ENCODE data around the gene ORM1.

Gene ORM1

DNA sequence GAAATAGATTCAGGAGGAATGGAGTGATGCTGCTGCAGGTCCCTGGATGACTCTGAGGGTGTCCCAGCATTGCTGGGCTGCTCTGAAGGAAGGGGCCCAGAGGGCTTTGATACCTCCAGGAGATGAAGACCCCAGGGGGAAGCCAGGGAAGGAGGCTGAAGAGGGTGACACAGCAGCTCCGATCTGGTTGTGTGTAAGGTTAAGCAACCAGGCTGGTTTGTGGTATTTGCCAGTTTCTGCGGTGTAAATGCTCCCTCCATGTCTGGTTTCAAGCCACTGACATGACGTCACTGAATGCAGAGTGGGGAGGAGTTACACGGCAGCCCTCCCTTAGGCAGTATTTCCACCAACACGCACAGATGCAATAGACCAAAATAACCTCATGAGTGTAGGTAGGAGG is 40.0 kb upstream of the ORM1 start:
- DNase-seq (ENCODE audit: low spot score), result no peak
- TF ChIP-seq CTCF (IDR thresholded peaks at IDR 0.05; ENCODE audit: borderline replicate concordance, control extremely low read depth, extremely low read depth, insufficient read depth, missing control alignments), result no peak
- in situ Hi-C loops (cut with MboI; ENCODE audit: low sequenced_read_pairs, unreplicated experiment), result loop anchor here (10.0 kb wide), 2 partner anchors 128 to 188 kb away; partner anchors contain the start of genes COL27A1 and KIF12

DNA sequence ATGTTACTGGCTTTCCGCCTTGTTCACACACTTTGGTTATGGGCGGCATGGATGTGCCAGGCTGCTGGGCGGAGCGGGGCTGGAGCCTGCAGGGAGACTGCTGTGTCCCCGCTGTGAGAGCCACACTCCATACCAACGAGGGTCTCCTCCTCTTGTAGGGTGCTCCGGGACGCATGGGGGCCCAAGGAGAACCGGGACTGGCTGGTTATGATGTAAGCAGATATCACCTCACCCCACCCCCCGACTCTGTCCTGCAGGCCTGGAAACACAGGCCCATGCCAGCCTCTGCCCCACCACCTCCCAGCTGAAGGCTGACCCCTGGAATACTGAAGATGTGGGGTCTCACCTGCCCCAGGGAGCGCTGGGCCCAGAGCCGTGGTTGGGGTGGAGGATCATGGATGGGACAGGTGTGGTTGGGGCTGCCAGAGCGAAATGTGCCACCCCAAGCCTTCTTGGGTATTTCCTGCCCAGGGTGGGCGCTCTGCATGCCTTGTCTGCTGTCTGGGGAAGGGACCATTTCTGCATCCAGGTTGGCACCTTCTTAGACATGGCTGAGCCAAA is 39.3 kb upstream of the ORM1 start:
- in situ Hi-C loops (cut with MboI; ENCODE audit: low sequenced_read_pairs, unreplicated experiment), result loop anchor here (10.0 kb wide), 2 partner anchors 129 to 189 kb away; partner anchors contain the start of genes COL27A1 and KIF12
- TF ChIP-seq CTCF (IDR thresholded peaks at IDR 0.05; ENCODE audit: borderline replicate concordance, control extremely low read depth, extremely low read depth, insufficient read depth, missing control alignments), result no peak
- DNase-seq (ENCODE audit: low spot score), result no peak

DNA sequence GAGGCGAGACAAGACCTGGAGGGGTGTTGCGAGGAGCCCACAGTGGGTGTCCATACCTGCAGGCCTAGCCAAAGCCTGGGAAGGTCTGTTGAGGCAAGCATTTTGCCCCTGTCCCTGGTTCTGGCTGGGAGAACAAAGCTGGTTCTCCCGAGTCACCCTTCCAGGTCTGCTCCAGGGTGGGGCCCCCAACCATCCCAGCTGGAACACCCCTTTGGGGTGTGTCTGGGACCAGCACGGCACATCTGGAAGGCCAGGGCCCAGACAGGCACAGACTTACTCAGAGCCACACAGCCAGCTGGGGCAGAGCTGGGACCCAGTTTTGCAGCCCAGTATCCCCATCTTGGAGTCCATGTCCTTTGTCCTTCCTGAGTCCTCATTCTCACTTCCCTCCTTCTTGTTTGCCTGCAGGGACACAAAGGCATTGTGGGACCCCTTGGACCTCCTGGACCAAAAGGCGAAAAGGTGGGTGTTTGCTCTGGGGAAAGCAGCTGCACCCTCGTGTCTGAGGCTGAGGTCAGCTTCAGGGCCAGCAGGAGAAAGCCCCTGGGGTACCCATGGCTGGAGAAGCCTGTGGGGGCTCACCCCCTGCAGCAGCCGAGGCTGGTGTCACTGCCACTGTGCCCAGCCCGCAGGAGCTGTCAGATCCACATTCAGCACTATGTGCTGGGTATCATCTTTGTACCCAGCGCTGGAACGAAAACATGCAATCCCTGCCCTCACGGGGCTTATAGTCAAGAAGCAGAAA is 38.4 kb upstream of the ORM1 start:
- in situ Hi-C loops (cut with MboI; ENCODE audit: low sequenced_read_pairs, unreplicated experiment), result loop anchor here (10.0 kb wide), 2 partner anchors 130 to 190 kb away; partner anchors contain the start of genes COL27A1 and KIF12
- no peak for TF ChIP-seq CTCF (IDR thresholded peaks at IDR 0.05; ENCODE audit: borderline replicate concordance, control extremely low read depth, extremely low read depth, insufficient read depth, missing control alignments)
- no peak for DNase-seq (ENCODE audit: low spot score)

- in situ Hi-C loops (cut with MboI; ENCODE audit: low sequenced_read_pairs, unreplicated experiment), result loop anchor here (10.0 kb wide), 2 partner anchors 131 to 191 kb away; partner anchors contain the start of genes COL27A1 and KIF12
- no peak for DNase-seq (ENCODE audit: low spot score)
- TF ChIP-seq CTCF (IDR thresholded peaks at IDR 0.05; ENCODE audit: borderline replicate concordance, control extremely low read depth, extremely low read depth, insufficient read depth, missing control alignments), result no peak
Measured at GRCh38 chr9:114285166-114285867, 37.6 kb upstream of the ORM1 start.

GRCh38 chr9:114286146-114286679 is 36.7 kb upstream of the ORM1 start:
- no peak for TF ChIP-seq CTCF (IDR thresholded peaks at IDR 0.05; ENCODE audit: borderline replicate concordance, control extremely low read depth, extremely low read depth, insufficient read depth, missing control alignments)
- in situ Hi-C loops (cut with MboI; ENCODE audit: low sequenced_read_pairs, unreplicated experiment), result loop anchor here (10.0 kb wide), 2 partner anchors 131 to 191 kb away; partner anchors contain the start of genes COL27A1 and KIF12
- DNase-seq (ENCODE audit: low spot score), result no peak
